ENCODE measurements around the gene FRMD5. TPM values are rescaled to one million over a fixed set of nuclear protein-coding genes. Genes with fewer than 3 reads are reported as not detected.
"Not testable (repeated sequence)": the region's sequence is repeated elsewhere in the genome, so short reads cannot be mapped to it uniquely, and the experiment has no call there.

FRMD5 gene
- total RNA-seq, 2 donors from 2014 or later, result 9.1 to 25.1 TPM

GRCh38 chr15:43881944-43882343 lies 313.1 kb downstream of the FRMD5 start:
- DNase-seq, result no peak
- intact Hi-C loops (cut with DNase I), result no loop called here
- no peak for ATAC-seq

DNA sequence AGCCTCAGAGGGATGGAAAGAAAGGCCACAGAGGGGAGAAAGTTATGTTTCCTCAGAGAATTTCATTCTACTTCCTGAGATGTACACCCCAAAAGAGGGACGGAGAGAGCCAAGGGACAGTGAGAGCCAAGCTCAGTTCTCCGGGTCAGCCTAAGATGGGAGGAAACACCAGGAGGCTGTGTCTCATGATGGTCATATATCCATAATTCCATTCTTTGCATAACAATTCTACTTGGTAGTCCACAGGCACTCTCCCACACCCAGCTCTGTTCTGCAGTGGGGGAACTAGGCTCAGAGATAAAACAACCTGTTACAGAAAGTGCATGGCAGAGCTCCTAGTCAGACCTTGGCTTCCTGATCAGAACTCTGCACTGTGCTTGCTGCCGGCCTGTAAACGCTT lies 313.8 kb downstream of the FRMD5 start:
- ATAC-seq (peak in 1 of 2 donors; percentile 27), DNase-seq (no peak)
- intact Hi-C loops (cut with DNase I), result no loop called here

- intact Hi-C loops (cut with DNase I), result no loop called here
- DNase-seq (no peak), ATAC-seq (peak; percentile 24 to 67)
Measured at GRCh38 chr15:43880406-43881194, 314.5 kb downstream of the FRMD5 start.

DNA sequence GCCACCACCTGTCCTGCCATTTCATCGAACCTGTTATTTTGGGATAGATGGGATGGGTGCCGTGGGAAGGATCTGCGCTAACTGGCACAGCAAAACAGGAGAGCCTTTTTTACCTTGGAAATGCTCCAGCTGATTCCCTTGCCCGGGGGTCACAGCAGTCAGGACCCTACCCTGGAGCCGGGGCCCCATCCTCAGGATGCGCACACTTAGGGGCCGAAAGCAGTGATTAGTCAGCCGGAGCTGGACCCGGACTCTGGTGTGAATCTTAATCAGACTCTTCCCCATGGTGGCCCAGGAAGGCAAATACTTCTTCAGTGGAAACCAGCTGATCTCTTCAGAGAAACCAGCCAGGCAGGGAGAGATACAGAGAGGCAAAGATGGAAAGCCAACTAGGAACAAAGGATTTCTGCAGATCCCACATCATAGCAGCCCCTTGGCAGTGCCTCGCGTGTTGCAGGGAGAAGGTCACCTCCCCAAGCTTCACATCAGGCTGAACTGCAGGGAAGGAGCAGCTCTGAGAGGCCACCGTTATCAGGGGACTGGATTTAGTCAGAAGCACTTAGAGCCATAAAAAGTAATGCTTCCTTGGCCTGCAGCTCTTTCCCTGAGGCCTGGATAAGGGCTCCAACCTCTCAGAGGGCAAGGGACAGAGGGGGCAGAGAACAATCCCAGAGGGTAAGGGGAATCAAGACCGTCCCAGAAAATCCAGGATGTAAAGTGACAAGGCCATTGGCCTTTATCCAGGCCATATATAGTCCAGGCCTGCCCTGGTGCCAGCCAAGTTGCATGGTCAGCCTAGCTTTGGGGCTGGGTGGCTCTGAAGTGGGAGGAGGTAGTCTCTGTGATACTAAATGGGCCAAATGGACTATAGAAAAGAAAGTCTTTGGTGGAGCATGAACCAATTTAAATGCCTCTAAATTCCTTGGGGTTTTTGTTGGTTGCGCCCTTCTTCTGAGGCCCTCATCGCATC lies 315.4 kb downstream of the FRMD5 start:
- intact Hi-C loops (cut with DNase I), result loop anchor here in 1 of 2 donors (10.0 kb wide), 2 partner anchors 185 to 335 kb away; no protein-coding TSS in a partner anchor
- DNase-seq, result no peak
- peak; percentile 79 to 88 for ATAC-seq

- no peak for ATAC-seq
- intact Hi-C loops (cut with DNase I), result loop anchor here in 1 of 2 donors (10.0 kb wide), 2 partner anchors 186 to 336 kb away; no protein-coding TSS in a partner anchor
- no peak for DNase-seq
Measured at GRCh38 chr15:43878446-43878845, 316.6 kb downstream of the FRMD5 start.

- DNase-seq (no peak), ATAC-seq (peak in 1 of 2 donors; percentile 5)
- intact Hi-C loops (cut with DNase I), result loop anchor here in 1 of 2 donors (10.0 kb wide), 2 partner anchors 187 to 337 kb away; no protein-coding TSS in a partner anchor
Measured at GRCh38 chr15:43877371-43877770, 317.7 kb downstream of the FRMD5 start.

GRCh38 chr15:43876872-43877271 lies 318.2 kb downstream of the FRMD5 start:
- intact Hi-C loops (cut with DNase I), result loop anchor here in 1 of 2 donors (10.0 kb wide), 2 partner anchors 188 to 338 kb away; no protein-coding TSS in a partner anchor
- no peak for DNase-seq
- ATAC-seq, result no peak

- intact Hi-C loops (cut with DNase I), result loop anchor here in 1 of 2 donors (10.0 kb wide), 2 partner anchors 191 to 341 kb away; no protein-coding TSS in a partner anchor
- ATAC-seq (no peak), DNase-seq (no peak)
Measured at GRCh38 chr15:43873651-43874050, 321.4 kb downstream of the FRMD5 start.

DNA sequence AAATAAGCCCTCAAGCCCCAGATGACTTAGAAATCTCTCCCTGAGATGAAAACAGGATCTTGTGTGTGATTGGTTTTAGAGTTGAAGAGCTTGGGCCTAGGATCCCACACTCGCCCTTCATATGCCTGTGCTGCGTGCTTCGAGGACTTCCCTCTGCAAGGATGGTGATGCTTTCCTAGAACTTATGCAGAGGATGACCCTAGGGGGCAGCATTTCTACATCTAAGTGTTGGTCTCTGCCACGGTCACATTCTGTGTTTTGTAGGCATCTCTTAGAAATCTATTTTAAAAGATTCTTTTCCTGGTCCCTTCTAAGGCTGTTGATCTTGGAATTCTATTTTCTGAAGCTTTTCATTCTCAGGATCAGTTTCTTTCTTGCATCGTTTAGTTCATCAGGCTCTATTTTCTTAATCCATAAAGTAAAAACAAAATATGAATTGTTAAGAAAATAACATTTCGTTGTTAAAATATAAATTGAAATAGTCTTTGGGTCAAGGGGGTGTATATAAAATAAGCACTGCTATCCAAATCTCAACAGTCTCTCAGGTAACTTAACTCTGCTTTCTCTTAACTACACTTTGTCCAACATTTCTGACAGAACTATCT lies 322.6 kb downstream of the FRMD5 start:
- intact Hi-C loops (cut with DNase I), result loop anchor here in 1 of 2 donors (10.0 kb wide), 2 partner anchors 192 to 342 kb away; no protein-coding TSS in a partner anchor
- ATAC-seq (peak; percentile 82), DNase-seq (peak; percentile 46)

DNA sequence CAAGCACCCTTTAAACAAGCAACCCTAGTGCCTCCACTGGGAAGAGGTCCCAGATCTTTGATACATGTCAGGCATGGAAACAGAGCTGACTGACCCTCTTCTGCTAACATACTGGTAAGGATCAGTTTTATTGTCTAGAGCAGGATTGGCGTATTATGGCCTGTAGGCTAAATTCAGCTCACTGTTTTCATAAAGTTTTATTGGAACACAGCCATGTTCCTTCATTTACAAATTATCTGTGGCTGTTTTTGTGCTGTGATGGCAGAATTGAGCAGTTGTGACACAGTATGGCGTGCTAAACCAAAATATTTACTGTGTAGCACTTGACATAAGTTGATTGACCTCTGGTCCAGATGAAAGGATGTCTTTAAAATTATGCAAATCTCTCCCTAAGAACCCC lies 323.2 kb downstream of the FRMD5 start:
- intact Hi-C loops (cut with DNase I), result loop anchor here in 1 of 2 donors (10.0 kb wide), 2 partner anchors 193 to 343 kb away; no protein-coding TSS in a partner anchor
- no peak for DNase-seq
- ATAC-seq, result no peak

DNA sequence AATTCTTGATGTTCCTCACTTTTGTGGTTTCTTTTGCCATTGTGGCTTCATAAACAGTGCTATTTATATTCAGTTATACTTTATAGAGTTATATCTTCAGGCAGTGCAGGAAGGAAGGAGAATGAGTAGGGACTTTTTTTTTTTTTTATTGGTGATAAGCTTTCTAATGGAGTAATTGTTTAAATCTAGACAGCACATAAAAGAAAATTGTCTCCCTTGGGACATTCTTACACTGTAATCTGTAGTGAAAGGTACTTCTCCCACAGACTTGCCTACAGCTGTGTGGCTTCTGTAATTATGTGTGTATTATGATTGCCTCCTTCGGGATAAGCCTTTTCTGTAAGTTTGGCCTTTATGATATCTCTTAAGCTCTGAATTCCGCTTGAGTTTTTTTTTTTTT lies 326.7 kb downstream of the FRMD5 start:
- intact Hi-C loops (cut with DNase I), result no loop called here
- no peak for ATAC-seq
- no peak for DNase-seq

DNA sequence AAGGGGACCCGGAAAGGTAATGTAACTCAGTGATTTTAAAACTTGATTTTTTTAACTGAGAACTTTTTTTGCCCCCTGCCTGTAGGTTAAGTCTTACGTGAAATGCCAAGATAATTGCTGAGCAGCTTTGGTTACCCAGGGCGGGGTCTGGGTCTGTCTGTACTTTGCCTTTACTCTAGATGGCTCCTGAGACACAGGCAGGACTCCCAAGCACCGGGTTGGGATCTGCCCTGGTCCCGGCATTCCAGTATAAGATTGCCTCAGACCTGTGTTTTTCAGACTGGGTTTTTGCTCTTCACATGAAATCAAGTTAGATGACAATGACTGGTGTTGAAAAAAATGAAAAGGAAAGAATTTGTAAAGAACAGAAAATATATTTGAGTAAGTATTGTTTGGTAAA lies 328.0 kb downstream of the FRMD5 start:
- no peak for DNase-seq
- no peak for ATAC-seq
- intact Hi-C loops (cut with DNase I), result no loop called here

GRCh38 chr15:43866636-43867035 lies 328.4 kb downstream of the FRMD5 start:
- ATAC-seq; intact Hi-C loops (cut with DNase I); DNase-seq: not testable (repeated sequence)

DNA sequence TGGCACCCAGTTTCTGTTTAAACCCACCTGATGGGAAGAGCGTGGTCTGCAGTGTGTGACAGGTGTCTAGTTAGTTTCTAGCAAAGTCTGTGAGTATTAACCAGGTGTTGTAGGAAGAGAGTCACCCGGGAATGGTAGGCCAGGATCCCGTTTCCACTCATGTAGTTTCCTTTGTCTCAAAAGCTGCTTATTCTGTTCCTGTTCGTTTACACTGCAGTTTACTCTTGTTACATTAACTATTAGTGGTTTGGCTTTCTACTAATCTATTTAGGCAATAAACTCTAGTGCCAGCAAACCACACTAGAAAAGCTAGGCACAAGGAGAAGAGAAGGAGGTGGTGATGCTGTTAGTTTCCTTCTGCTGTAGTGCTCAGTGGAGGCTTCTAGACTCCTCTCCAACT lies 335.5 kb downstream of the FRMD5 start:
- no peak for DNase-seq
- intact Hi-C loops (cut with DNase I), result no loop called here
- ATAC-seq, result no peak

- intact Hi-C loops (cut with DNase I), result no loop called here
- no peak for DNase-seq
- no peak for ATAC-seq
Measured at GRCh38 chr15:43854801-43855200, 340.3 kb downstream of the FRMD5 start.

DNA sequence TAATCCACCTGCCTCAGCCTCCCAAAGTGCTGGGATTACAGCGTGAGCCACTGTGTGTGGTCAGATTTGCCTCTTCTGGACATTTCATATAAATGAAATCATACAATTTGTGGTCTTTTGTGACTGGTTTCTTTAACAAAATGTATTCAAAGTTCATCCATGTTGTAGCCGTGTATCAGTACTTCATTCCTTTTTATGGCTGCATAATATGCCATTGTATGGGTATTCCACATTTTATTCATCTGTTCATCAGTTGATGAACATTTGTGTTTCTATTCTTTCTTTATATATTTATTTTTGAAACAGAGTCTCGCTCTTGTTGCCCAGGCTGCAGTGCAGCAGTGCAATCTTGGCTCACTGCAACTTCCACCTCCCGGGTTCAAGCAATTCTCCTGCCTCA lies 342.5 kb downstream of the FRMD5 start:
- ATAC-seq, result no peak
- intact Hi-C loops (cut with DNase I), result no loop called here

DNA sequence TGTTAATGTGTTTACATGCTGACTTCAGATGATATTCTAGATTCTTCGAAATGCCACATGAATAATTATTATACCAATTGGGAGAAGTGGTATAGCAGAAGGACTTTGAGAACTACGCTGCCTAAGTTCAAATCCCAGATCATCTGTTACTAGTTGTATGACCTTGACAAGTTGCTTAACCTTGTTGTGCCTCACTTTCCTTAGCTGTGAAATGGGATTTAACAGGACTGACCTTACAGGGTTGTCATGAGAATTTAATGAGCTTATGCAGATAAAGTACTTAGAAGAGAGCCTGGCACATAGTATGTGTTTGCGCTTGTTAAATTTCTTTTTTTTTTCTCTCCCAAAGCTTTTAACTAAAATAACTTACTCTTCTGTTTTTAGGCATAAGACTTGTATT lies 343.8 kb downstream of the FRMD5 start:
- intact Hi-C loops (cut with DNase I), result no loop called here
- DNase-seq (no peak), ATAC-seq (no peak)

More for the DNA sequence above, 342.5 kb downstream of the FRMD5 start:
- DNase-seq, result no peak

GRCh38 chr15:43845421-43845820 lies 349.6 kb downstream of the FRMD5 start:
- intact Hi-C loops (cut with DNase I), result no loop called here
- no peak for ATAC-seq
- DNase-seq, result no peak

DNA sequence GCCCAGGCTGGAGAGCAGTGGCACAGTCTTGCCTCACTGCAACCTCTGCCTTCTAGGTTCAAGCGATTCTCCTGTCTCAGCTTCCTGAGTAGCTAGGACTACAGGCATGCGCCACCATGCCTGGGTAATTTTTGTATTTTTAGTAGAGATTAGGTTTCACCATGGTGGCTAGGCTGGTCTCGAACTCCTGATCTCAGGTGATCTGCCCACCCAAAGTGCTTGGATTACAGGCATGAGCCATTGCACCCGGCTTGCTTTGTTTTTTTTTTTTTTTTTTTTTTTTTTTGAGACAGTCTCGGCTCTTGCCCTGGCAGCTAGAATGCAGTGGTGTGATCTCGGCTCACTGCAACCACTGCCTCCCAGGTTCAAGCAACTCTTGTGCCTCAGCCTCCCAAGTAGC lies 362.6 kb downstream of the FRMD5 start:
- intact Hi-C loops (cut with DNase I); ATAC-seq; DNase-seq: not testable (repeated sequence)
